ENCODE results near the gene CHST3. TPM values are rescaled to one million over a fixed set of nuclear protein-coding genes. Genes with fewer than 3 reads are reported as not detected.

CHST3 gene
- total RNA-seq, 1 donor from 2014 or later: 25.8 TPM

DNA sequence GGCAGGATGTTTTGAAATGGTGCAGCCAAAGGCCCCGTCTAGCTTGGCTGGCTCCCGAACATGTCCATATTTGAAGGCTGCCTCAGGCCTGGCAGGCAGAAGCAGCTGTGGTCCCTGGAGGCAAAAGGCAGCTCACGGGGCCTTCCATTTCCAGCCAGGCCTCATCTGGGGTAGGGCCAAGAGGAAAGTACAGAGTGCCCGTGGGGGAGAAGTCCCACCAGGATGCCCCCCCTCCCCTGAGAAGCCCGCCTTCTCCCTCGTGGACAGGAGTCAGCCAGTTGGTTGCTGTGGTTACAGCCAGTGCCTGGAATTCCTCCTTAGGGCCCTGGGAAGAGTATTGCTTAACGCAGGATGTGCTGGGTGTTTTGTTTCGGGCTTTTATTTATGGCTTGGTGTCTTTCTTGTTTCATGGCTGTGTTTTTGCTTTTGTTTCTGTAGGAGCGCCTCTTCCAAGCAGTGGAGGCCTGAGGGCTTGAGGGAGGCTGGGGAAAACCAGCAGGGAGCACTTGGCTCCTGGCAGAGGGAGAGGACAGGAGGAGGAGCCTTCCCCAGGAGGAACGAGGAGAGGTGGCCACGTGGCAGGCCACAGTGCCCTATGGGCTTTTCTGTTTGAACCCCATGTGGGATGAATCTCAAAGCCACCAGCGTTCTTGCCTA, 45.4 kb downstream of the CHST3 start:
- peak overlapping the region; percentile 14 for H3K4me3 Mint-ChIP-seq
- H3K27ac Mint-ChIP-seq (ENCODE audit: unreplicated experiment): peak overlapping the region; percentile 97
- TF ChIP-seq, protein P1, sequence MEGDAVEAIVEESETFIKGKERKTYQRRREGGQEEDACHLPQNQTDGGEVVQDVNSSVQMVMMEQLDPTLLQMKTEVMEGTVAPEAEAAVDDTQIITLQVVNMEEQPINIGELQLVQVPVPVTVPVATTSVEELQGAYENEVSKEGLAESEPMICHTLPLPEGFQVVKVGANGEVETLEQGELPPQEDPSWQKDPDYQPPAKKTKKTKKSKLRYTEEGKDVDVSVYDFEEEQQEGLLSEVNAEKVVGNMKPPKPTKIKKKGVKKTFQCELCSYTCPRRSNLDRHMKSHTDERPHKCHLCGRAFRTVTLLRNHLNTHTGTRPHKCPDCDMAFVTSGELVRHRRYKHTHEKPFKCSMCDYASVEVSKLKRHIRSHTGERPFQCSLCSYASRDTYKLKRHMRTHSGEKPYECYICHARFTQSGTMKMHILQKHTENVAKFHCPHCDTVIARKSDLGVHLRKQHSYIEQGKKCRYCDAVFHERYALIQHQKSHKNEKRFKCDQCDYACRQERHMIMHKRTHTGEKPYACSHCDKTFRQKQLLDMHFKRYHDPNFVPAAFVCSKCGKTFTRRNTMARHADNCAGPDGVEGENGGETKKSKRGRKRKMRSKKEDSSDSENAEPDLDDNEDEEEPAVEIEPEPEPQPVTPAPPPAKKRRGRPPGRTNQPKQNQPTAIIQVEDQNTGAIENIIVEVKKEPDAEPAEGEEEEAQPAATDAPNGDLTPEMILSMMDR (conservative IDR thresholded peaks at IDR 0.05): no peak
- DNase-seq (ENCODE audit: low read depth, low spot score): no peak
- peaks cover 35% of the 10 kb centered on the region for H3K4me1 Mint-ChIP-seq
- no peaks in the 10 kb centered on the region for H3K27me3 Mint-ChIP-seq (ENCODE audit: low read depth)
- H3K36me3 Mint-ChIP-seq (ENCODE audit: low read depth): peaks cover 17% of the 10 kb centered on the region
- no peaks in the 10 kb centered on the region for H3K9me3 Mint-ChIP-seq

DNA sequence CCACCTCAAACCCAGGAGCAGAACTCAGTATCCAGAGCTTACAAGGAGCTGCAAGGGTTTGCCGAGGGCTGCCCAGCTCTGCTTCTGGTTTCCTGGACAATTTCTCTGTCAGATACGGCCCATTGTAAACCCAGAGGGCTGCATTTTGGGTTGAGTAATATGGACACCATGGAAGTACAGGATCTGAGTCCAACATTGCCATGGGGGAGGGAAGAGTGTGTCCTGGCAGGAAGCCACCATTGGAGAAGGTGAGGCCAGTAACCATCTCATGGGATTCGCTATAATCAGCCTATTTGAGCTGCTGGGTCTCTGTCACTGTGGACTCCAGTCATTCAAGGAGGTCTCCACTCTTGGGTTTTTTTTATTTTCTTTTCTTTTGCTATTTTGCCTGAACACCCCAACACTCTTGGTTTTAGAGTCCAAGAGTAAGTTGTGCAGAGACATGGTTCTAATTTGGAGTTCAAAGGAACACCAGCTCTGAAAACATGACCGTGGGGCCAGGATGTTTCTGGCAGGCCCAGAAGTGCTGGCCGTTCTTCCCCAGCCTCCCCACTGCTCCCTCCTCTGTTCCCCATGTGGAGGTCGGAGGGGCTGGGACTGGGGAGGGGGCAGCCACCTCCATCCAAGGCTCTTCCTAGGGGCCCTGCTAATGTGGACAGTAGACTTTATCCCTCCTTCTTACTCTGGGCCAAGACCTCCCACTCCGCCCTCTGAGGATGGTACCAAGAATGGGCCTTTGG, 46.2 kb downstream of the CHST3 start:
- Mint-ChIP-seq H3K9me3 (no peaks in the 10 kb centered on the region), H3K36me3 (ENCODE audit: low read depth) (peaks cover 17% of the 10 kb centered on the region), H3K27ac (ENCODE audit: unreplicated experiment) (peak overlapping the region; percentile 97), H3K27me3 (ENCODE audit: low read depth) (no peaks in the 10 kb centered on the region), H3K4me3 (no peak overlapping the region), H3K4me1 (peaks cover 33% of the 10 kb centered on the region)
- TF ChIP-seq, protein P1 (conservative IDR thresholded peaks at IDR 0.05): no peak
- no peak for DNase-seq (ENCODE audit: low read depth, low spot score)

DNA sequence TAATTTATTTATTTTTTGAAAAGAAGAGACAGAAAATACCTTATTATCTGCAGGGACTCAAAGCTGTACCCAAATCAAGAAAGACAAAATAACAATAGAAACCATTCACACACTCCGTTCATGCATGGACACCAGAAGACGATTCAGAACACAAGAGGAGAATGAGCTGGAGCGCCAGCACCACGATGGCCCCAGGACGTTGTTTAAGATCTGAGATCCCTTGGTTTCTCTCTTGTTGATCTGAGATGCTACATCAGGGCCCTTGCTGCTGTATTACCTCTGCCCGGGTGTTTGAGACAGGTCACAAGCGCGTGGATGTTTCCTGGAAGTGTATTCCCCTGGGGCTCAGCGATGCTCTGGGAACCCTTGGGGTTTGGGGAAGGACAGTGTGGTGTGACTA, 46.8 kb downstream of the CHST3 start:
- no peak for DNase-seq (ENCODE audit: low read depth, low spot score)
- Mint-ChIP-seq H3K27me3 (ENCODE audit: low read depth) (no peaks in the 10 kb centered on the region), H3K9me3 (no peaks in the 10 kb centered on the region), H3K4me3 (no peak overlapping the region), H3K36me3 (ENCODE audit: low read depth) (peaks cover 17% of the 10 kb centered on the region), H3K4me1 (peaks cover 33% of the 10 kb centered on the region), H3K27ac (ENCODE audit: unreplicated experiment) (peak overlapping the region; percentile 36)
- TF ChIP-seq, protein P1 (conservative IDR thresholded peaks at IDR 0.05): no peak

DNA sequence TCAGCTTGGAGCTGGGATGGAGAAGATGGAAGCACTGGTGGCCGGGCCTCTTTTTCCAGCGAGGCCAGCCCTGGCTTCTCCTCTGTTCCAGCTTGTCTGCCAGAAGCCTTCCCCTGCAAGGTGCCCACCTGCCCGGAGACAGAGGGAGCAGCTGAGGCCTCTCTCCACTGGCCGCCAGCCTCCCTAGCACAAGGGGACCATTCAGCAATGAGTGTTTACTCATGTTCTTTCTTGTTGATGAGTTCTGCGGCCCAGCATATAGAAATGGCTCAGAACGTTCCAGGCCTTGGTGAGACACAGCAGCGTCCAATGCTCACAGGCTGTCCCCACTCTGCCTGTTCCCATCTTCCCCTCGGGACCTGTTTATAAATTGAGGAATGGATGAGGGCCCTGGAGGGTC, 47.3 kb downstream of the CHST3 start:
- TF ChIP-seq, protein P1 (conservative IDR thresholded peaks at IDR 0.05): no peak
- peak overlapping the region; percentile 35 for H3K27ac Mint-ChIP-seq (ENCODE audit: unreplicated experiment)
- H3K4me1 Mint-ChIP-seq: peaks cover 33% of the 10 kb centered on the region
- H3K9me3 Mint-ChIP-seq: no peaks in the 10 kb centered on the region
- H3K36me3 Mint-ChIP-seq (ENCODE audit: low read depth): peaks cover 17% of the 10 kb centered on the region
- no peaks in the 10 kb centered on the region for H3K27me3 Mint-ChIP-seq (ENCODE audit: low read depth)
- DNase-seq (ENCODE audit: low read depth, low spot score): no peak
- H3K4me3 Mint-ChIP-seq: no peak overlapping the region

DNA sequence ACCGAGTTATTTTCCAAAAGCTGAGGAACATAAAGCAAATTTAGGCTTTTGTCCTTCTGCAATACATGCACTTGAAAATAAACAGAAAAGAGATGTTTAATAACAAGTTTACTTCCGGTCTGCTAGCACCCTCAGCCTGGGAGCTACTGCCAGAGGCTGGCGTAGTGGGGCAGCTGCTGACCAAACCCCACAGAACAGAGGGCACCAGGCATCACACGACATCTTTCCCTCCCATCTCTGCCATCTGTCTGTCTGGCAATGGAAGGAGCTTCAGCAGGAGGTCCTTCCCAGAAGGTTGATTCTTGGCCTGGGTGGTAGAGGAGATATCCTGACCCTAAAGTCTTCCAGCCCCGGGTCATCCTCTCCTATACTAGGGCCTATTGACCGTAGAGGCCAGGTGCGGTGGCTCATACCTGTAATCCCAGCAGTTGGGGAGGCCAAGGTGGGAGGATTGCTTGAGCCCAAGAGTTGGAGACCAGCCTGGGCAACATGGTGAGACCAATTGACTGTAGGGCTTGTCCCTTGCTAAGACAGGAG, 47.8 kb downstream of the CHST3 start:
- Mint-ChIP-seq H3K27me3 (ENCODE audit: low read depth) (no peaks in the 10 kb centered on the region), H3K4me3 (no peak overlapping the region), H3K9me3 (no peaks in the 10 kb centered on the region), H3K4me1 (peaks cover 37% of the 10 kb centered on the region), H3K36me3 (ENCODE audit: low read depth) (peaks cover 12% of the 10 kb centered on the region), H3K27ac (ENCODE audit: unreplicated experiment) (no peak overlapping the region)
- TF ChIP-seq, protein P1 (conservative IDR thresholded peaks at IDR 0.05): no peak
- DNase-seq (ENCODE audit: low read depth, low spot score): no peak

All from neural crest cell (in vitro differentiated cells).